LNCaP clone FGC (cell line): ENCODE results near the gene USP10.
A peak's percentile ranks its signal among the peaks of the same experiment; 100 is the strongest.

Source experiments
- DNase-seq: peaks from one replicate; pipeline ENCODE4 v3.0.0-alpha.2; 2011; ENCODE audit warnings: low read depth
- H3K4me3 ChIP-seq: 2 replicates; pipeline ENCODE4 v1.5.1; 2011; ENCODE audit warnings: mild to moderate bottlenecking, low read depth, low read length, control low read depth
- TF ChIP-seq, protein P1 (sequence below): IDR thresholded peaks from 2 replicates; pipeline ENCODE4 v1.5.1; 2012; ENCODE audit warnings: mild to moderate bottlenecking; ENCODE audit not compliant: control insufficient read depth, insufficient read depth; ENCODE audit errors: extremely low read depth

Gene USP10, protein sequence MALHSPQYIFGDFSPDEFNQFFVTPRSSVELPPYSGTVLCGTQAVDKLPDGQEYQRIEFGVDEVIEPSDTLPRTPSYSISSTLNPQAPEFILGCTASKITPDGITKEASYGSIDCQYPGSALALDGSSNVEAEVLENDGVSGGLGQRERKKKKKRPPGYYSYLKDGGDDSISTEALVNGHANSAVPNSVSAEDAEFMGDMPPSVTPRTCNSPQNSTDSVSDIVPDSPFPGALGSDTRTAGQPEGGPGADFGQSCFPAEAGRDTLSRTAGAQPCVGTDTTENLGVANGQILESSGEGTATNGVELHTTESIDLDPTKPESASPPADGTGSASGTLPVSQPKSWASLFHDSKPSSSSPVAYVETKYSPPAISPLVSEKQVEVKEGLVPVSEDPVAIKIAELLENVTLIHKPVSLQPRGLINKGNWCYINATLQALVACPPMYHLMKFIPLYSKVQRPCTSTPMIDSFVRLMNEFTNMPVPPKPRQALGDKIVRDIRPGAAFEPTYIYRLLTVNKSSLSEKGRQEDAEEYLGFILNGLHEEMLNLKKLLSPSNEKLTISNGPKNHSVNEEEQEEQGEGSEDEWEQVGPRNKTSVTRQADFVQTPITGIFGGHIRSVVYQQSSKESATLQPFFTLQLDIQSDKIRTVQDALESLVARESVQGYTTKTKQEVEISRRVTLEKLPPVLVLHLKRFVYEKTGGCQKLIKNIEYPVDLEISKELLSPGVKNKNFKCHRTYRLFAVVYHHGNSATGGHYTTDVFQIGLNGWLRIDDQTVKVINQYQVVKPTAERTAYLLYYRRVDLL

GRCh38 chr16:84699712-84700445 lies at the start of gene USP10:
TSS of gene USP10 (plus strand) at chr16:84700000. CDS start at chr16:84700091, 91 bp downstream.
- no peak for DNase-seq
- H3K4me3 ChIP-seq = peak within 1 kb of the TSS; percentile 88
- TF ChIP-seq, protein P1, sequence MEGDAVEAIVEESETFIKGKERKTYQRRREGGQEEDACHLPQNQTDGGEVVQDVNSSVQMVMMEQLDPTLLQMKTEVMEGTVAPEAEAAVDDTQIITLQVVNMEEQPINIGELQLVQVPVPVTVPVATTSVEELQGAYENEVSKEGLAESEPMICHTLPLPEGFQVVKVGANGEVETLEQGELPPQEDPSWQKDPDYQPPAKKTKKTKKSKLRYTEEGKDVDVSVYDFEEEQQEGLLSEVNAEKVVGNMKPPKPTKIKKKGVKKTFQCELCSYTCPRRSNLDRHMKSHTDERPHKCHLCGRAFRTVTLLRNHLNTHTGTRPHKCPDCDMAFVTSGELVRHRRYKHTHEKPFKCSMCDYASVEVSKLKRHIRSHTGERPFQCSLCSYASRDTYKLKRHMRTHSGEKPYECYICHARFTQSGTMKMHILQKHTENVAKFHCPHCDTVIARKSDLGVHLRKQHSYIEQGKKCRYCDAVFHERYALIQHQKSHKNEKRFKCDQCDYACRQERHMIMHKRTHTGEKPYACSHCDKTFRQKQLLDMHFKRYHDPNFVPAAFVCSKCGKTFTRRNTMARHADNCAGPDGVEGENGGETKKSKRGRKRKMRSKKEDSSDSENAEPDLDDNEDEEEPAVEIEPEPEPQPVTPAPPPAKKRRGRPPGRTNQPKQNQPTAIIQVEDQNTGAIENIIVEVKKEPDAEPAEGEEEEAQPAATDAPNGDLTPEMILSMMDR = no peak

DNA sequence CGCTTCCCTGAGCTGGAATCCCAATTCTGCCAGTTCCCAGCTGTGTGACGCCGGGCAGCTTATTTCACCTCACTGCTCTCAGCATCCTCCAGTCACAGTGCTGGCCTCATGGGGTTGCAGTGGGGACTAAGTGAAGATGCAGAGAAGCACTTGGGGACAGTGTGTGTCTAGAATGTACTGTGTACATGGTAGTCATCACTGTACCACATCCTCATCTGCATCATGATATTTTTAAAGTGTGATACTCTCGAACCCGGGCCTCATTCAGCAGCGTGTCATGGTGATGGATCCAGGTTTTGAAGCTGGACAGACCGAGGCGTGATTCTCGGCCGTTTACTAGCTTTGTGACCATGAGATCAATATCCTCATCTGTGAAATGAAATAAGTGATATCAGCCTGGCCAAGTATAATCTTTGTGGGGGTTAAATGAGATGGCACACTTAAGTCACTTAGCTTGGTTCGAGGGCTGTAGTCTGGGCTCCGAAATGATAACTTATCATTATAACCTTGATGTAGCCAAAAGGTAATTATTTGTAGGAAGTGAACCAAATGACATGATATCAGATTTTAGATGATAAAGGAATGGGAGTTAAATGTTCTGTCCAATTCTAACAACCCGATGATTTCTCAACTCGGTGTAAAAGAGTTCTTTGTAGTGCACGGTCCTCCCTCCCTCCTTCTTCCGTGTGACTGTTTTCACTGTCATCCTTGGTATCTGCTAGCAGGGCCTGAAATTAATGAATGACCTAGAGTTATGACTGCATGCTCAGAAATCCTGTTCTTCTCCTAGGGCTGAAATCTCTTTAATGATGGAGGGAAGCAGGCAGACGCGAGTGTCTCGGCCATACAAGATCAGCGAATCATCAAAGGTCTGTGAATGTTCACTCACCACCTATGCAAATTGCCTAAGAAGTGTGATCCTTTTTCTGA lies 49.5 kb upstream of the USP10 start:
- no peak overlapping the region for H3K4me3 ChIP-seq
- no peak for DNase-seq
- TF ChIP-seq, protein P1 = no peak

- TF ChIP-seq, protein P1 = no peak
- no peak overlapping the region for H3K4me3 ChIP-seq
- no peak for DNase-seq
These were observed 47.2 kb upstream of the USP10 start for GRCh38 chr16:84652566-84652965.

DNA sequence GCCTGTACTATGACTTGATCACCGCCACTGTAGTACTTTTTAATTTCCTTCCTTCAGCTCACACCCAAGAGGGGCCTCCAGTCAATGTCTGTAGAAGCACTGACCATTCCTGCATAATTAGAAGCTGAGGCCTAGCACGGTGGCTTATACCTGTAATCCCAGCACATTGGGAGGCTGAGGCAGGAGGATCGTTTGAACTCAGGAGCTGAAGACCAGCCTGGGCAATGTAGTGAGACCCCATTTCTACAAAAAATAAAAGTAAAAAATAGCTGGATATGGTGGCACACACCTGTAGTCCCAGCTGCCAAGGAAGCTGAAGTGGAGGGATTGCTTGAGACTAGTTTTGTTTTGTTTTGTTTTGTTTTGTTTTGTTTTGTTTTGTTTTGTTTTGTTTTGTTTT lies 45.6 kb upstream of the USP10 start:
- TF ChIP-seq, protein P1 = no peak
- no peak overlapping the region for H3K4me3 ChIP-seq
- no peak for DNase-seq

GRCh38 chr16:84654998-84655397 lies 44.8 kb upstream of the USP10 start:
- TF ChIP-seq, protein P1 = no peak
- no peak for DNase-seq
- no peak overlapping the region for H3K4me3 ChIP-seq

DNA sequence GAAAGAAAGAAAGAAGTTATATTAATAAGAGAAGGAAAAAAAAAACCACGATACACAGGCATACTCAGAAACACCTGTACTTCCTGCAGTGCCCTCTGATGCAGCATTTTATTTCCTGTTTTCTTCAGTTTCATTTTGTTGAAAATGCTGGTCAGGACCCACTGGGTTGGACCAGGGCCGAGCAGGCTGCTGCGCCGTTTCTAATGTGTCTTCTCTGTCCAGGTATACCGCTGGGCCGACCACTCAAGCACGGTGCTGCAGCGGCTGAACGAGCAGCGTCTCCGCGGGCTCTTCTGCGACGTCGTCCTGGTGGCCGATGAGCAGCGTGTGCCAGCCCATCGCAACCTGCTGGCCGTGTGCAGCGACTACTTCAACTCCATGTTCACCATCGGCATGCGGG lies 43.2 kb upstream of the USP10 start:
- DNase-seq = no peak

More for the DNA sequence above, 43.2 kb upstream of the USP10 start:
- H3K4me3 ChIP-seq = no peak overlapping the region
- TF ChIP-seq, protein P1 = no peak
